GM23338 (cell line): ENCODE data around the gene CASP1. TPM values are rescaled to one million over a fixed set of nuclear protein-coding genes. Genes with fewer than 3 reads are reported as not detected.

ENCODE experiments used
- ATAC-seq: fragments of 200-7000 bp; cut with Tn5 transposase; 3 replicates; pipeline ENCODE4 v1.9.1; 2020
- DNase-seq: peaks from one replicate; pipeline ENCODE4 v3.0.0-alpha.2; 2015; ENCODE audit warnings: low spot score
- H2AFZ ChIP-seq: fragments of 200-600 bp; sonication (generic); 2 replicates; pipeline ENCODE4 v1.8.0; 2016; ENCODE audit warnings: antibody characterized with exemption, mild to moderate bottlenecking, moderate library complexity
- H3F3A ChIP-seq: fragments of 200-600 bp; sonication (generic); replicated peaks from 2 replicates; pipeline ENCODE4 v1.8.0; 2017; ENCODE audit warnings: antibody characterized with exemption, mixed run types, low read depth
- H3K27ac ChIP-seq: fragments of 200-600 bp; sonication (generic); 2 replicates; pipeline ENCODE4 v1.6.1; 2016; ENCODE audit warnings: low read depth
- H3K27me3 ChIP-seq: fragments of 200-600 bp; sonication (generic); 2 replicates; pipeline ENCODE4 v1.8.0; 2016; ENCODE audit warnings: mild to moderate bottlenecking, mixed run types, moderate library complexity; ENCODE audit not compliant: insufficient read depth
- H3K36me3 ChIP-seq: fragments of 200-600 bp; sonication (generic); 2 replicates; pipeline ENCODE4 v1.8.0; 2016; ENCODE audit warnings: mild to moderate bottlenecking; ENCODE audit not compliant: insufficient read depth
- H3K4me1 ChIP-seq: fragments of 200-600 bp; sonication (generic); 2 replicates; pipeline ENCODE4 v1.8.0; 2016; ENCODE audit warnings: mild to moderate bottlenecking, moderate library complexity; ENCODE audit not compliant: insufficient read depth
- H3K4me2 ChIP-seq: fragments of 200-600 bp; sonication (generic); 2 replicates; pipeline ENCODE4 v1.7.1; 2017; ENCODE audit warnings: mixed run types
- H3K4me3 ChIP-seq: fragments of 200-600 bp; sonication (generic); 2 replicates; pipeline ENCODE4 v1.6.1; 2016; ENCODE audit warnings: mixed run types
- H3K79me2 ChIP-seq: fragments of 200-600 bp; sonication (generic); replicated peaks from 2 replicates; pipeline ENCODE4 v1.8.0; 2017; ENCODE audit warnings: mild to moderate bottlenecking; ENCODE audit not compliant: insufficient read depth
- H3K9me2 ChIP-seq: fragments of 200-600 bp; sonication (generic); 2 replicates; pipeline ENCODE4 v1.8.0; 2017; ENCODE audit not compliant: insufficient read depth
- H4K20me1 ChIP-seq: fragments of 200-600 bp; sonication (generic); replicated peaks from 2 replicates; pipeline ENCODE4 v1.8.0; 2017; ENCODE audit warnings: mild to moderate bottlenecking; ENCODE audit not compliant: insufficient read depth
- H3K27ac Mint-ChIP-seq: 2 replicates; pipeline ENCODE4 v1.8.0; 2020; ENCODE audit warnings: inconsistent platforms, mild to moderate bottlenecking, moderate library complexity, mixed read lengths
- H3K27me3 Mint-ChIP-seq: 3 replicates; pipeline ENCODE4 v1.8.0; 2022; ENCODE audit warnings: low read depth, mild to moderate bottlenecking, moderate library complexity, mixed read lengths, inconsistent platforms; ENCODE audit not compliant: insufficient read depth, poor library complexity
- H3K36me3 Mint-ChIP-seq: 3 replicates; pipeline ENCODE4 v1.8.0; 2021; ENCODE audit warnings: low read depth, mild to moderate bottlenecking, inconsistent platforms, moderate library complexity, mixed read lengths
- H3K4me1 Mint-ChIP-seq: 3 replicates; pipeline ENCODE4 v1.8.0; 2020; ENCODE audit warnings: mild to moderate bottlenecking, inconsistent platforms, mixed read lengths
- H3K4me3 Mint-ChIP-seq: 3 replicates; pipeline ENCODE4 v1.8.0; 2021; ENCODE audit warnings: moderate library complexity, mild to moderate bottlenecking, inconsistent platforms, mixed read lengths
- H3K9me3 Mint-ChIP-seq: 3 replicates; pipeline ENCODE4 v1.8.0; 2020; ENCODE audit warnings: moderate library complexity, mild to moderate bottlenecking, inconsistent platforms, mixed read lengths
- CREB1 ChIP-seq: fragments of 250-450 bp; sonication (Bioruptor Pico); IDR thresholded peaks from 2 replicates; pipeline ENCODE4 v1.5.0; 2020; ENCODE audit warnings: low read depth, mild to moderate bottlenecking, moderate library complexity
- ETS1 ChIP-seq: IDR thresholded peaks from 2 replicates; pipeline ENCODE4 v1.6.1; 2016; ENCODE audit warnings: antibody characterized with exemption
- EZH2 ChIP-seq: fragments of 200-600 bp; sonication (generic); IDR thresholded peaks from one replicate; pipeline ENCODE4 v1.8.0; 2017; ENCODE audit warnings: antibody characterized with exemption, mild to moderate bottlenecking, low read depth; ENCODE audit not compliant: unreplicated experiment
- EZH2phosphoT487 ChIP-seq: fragments of 200-600 bp; sonication (generic); IDR thresholded peaks from one replicate; pipeline ENCODE4 v1.8.1; 2018; ENCODE audit warnings: antibody characterized with exemption; ENCODE audit not compliant: unreplicated experiment
- JUNB ChIP-seq: IDR thresholded peaks from one replicate; pipeline ENCODE4 v1.6.1; 2016; ENCODE audit warnings: antibody characterized with exemption; ENCODE audit not compliant: unreplicated experiment
- NANOG ChIP-seq: IDR thresholded peaks from 2 replicates; pipeline ENCODE4 v1.6.1; 2016; ENCODE audit warnings: antibody characterized with exemption, borderline replicate concordance
- POLR2AphosphoS5 ChIP-seq: IDR thresholded peaks from 2 replicates; pipeline ENCODE4 v1.6.1; 2016; ENCODE audit warnings: antibody characterized with exemption, low read depth
- REST ChIP-seq: IDR thresholded peaks from one replicate; pipeline ENCODE4 v1.6.1; 2018; ENCODE audit warnings: antibody characterized with exemption; ENCODE audit not compliant: unreplicated experiment
- ZNF331 ChIP-seq: fragments of 250-450 bp; sonication (Bioruptor Pico); IDR thresholded peaks from 2 replicates; pipeline ENCODE4 v1.5.0; 2020; ENCODE audit warnings: low read depth, mild to moderate bottlenecking, moderate library complexity
- ZNF462 ChIP-seq: fragments of 250-450 bp; sonication (Bioruptor Pico); IDR thresholded peaks from 2 replicates; pipeline ENCODE4 v1.5.0; 2020; ENCODE audit warnings: mild to moderate bottlenecking, moderate library complexity
- polyA plus RNA-seq: library from polyadenylated mRNA; unstranded; fragments of >200 nt; fragmentation: Nextera tagmentation; extraction: Ambion mirVana; gene quantifications from 2 replicates; pipeline ENCODE4 v1.2.1, GENCODE V29; 2016
- total RNA-seq: library from RNA; depleted of rRNA; stranded (reverse); fragments of >200 nt; shearing (Covaris generic); gene quantifications from 2 replicates; pipeline ENCODE4 v1.2.3, GENCODE V29; 2014

Gene CASP1
- total and polyA plus RNA-seq, 2 experiments from 2014 or later, result 0.10 TPM; not detected in 1

- Histone ChIP-seq H3K27ac (no peak overlapping the region), H2AFZ (no peak overlapping the region), H3K79me2 (no peaks in the 10 kb centered on the region), H3K36me3 (no peaks in the 10 kb centered on the region), H3K27me3 (no peaks in the 10 kb centered on the region), H3K4me2 (no peak overlapping the region), H3K4me3 (no peak overlapping the region), H3F3A (no peaks in the 10 kb centered on the region), H3K4me1 (no peaks in the 10 kb centered on the region), H4K20me1 (no peaks in the 10 kb centered on the region), H3K9me2 (no peaks in the 10 kb centered on the region)
- Mint-ChIP-seq H3K4me1 (no peaks in the 10 kb centered on the region), H3K27ac (no peak overlapping the region; the same call in 1 of the 2 replicates), H3K4me3 (no peak overlapping the region), H3K27me3 (no peaks in the 10 kb centered on the region), H3K9me3 (no peaks in the 10 kb centered on the region), H3K36me3 (no peaks in the 10 kb centered on the region)
- DNase-seq, result no peak
- no peak for TF ChIP-seq NANOG
- TF ChIP-seq EZH2, result no peak
- TF ChIP-seq CREB1 (CRISPR knock-in tag), result no peak
- TF ChIP-seq EZH2phosphoT487, result no peak
- TF ChIP-seq ZNF331 (CRISPR knock-in tag), result no peak
- no peak for TF ChIP-seq ZNF462 (CRISPR knock-in tag)
- no peak for ATAC-seq
These were observed 7.3 kb downstream of the CASP1 start for GRCh38 chr11:105027678-105028077.

- no peaks in the 10 kb centered on the region for H3K4me1 Mint-ChIP-seq
- TF ChIP-seq ZNF331 (CRISPR knock-in tag), result no peak
- no peak for TF ChIP-seq JUNB
- no peak for TF ChIP-seq POLR2AphosphoS5
- TF ChIP-seq CREB1 (CRISPR knock-in tag), result no peak
- no peak for TF ChIP-seq EZH2
- no peak for TF ChIP-seq ETS1
- no peak for TF ChIP-seq REST
- no peak for TF ChIP-seq EZH2phosphoT487
These were observed 10.6 kb downstream of the CASP1 start for GRCh38 chr11:105024394-105024793.

More at GRCh38 chr11:105024394-105024793, 10.6 kb downstream of the CASP1 start:
- no peaks in the 10 kb centered on the region for H3K79me2 ChIP-seq
- DNase-seq (no peak), ATAC-seq (no peak)
- H3K4me3 Mint-ChIP-seq, result no peak overlapping the region
- no peak overlapping the region for H3K4me3 ChIP-seq
- H3K9me3 Mint-ChIP-seq, result peaks cover 3% of the 10 kb centered on the region; the same call in 2 of the 3 replicates
- H3K36me3 Mint-ChIP-seq, result peaks cover 2% of the 10 kb centered on the region; the same call in 2 of the 3 replicates
- H3K27ac Mint-ChIP-seq, result no peak overlapping the region
- no peaks in the 10 kb centered on the region for H3K4me1 ChIP-seq
- no peaks in the 10 kb centered on the region for H3K27me3 Mint-ChIP-seq
- H4K20me1 ChIP-seq, result no peaks in the 10 kb centered on the region
- no peaks in the 10 kb centered on the region for H3K36me3 ChIP-seq
- no peaks in the 10 kb centered on the region for H3K27me3 ChIP-seq
- no peak overlapping the region for H3K27ac ChIP-seq
- H3F3A ChIP-seq, result no peaks in the 10 kb centered on the region
- H3K4me2 ChIP-seq, result no peak overlapping the region
- no peak overlapping the region for H2AFZ ChIP-seq
- H3K9me2 ChIP-seq, result no peaks in the 10 kb centered on the region
